ENCODE results near the gene NOS1AP. TPM values are rescaled to one million over a fixed set of nuclear protein-coding genes. Genes with fewer than 3 reads are reported as not detected.
"Not testable (repeated sequence)": the region's sequence is repeated elsewhere in the genome, so short reads cannot be mapped to it uniquely, and the experiment has no call there.

The NOS1AP gene
- total RNA-seq, 4 donors from 2014 or later, result 8.5 to 34.8 (median 14.1) TPM

DNA sequence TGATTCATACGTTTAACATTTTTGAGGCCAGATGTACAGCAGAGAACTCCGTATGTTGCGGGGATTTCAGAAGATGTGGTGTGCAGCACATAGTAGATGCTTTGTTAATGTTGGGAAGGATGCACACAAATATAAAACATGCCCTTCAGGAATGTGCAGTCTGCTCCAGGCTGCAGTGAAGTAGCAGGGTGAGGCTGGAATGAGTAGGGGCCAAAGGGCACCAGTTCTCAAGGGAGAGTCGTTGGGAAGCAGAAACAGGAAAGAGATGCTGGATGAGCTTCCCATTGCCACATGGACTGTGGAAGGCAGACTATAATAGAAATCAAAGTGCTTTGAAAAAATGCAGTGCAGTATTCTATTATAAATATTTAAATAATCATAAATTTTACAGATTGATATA, 126.9 kb downstream of the NOS1AP start:
- intact Hi-C loops (cut with DNase I; ENCODE audit: low total_unique reads), result no loop called here
- WGBS, 2 donors (ENCODE audit: low coverage in 1 of 2), result 17 to 63% methylated on average over 2 to 4 of the region's 4 CpGs

DNA sequence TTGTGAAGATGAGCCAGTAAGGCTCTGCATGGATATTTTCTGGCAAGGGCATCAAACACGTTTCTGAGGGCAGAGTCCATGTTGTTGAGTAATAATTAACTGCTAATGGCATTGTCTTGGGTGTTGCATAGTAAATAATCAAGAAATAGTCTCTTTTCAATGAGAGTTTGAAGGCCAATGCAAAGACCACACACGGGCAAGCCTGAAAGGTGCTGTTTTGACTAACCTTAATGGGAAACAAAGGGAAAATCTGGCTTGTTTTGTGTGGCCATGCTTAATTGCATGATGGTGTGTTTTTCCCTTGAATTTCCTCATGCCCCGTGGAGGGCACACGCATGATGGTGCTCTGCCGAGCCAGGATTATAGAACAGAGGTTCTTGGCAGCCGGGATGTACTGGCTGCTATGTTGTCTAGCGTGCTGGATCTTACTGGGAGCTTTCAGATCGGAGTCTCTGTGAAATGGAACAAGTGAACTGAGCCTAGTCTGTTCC, 127.6 kb downstream of the NOS1AP start:
- DNase-seq, result no peak
- 73 to 79% methylated on average over 6 to 8 of the region's 8 CpGs for WGBS, 2 donors (ENCODE audit: low coverage in 1 of 2)
- TF ChIP-seq POLR2AphosphoS5 (IDR thresholded peaks at IDR 0.05), result no peak
- no peak for TF ChIP-seq POLR2A (IDR thresholded peaks at IDR 0.05)
- TF ChIP-seq, protein P1, sequence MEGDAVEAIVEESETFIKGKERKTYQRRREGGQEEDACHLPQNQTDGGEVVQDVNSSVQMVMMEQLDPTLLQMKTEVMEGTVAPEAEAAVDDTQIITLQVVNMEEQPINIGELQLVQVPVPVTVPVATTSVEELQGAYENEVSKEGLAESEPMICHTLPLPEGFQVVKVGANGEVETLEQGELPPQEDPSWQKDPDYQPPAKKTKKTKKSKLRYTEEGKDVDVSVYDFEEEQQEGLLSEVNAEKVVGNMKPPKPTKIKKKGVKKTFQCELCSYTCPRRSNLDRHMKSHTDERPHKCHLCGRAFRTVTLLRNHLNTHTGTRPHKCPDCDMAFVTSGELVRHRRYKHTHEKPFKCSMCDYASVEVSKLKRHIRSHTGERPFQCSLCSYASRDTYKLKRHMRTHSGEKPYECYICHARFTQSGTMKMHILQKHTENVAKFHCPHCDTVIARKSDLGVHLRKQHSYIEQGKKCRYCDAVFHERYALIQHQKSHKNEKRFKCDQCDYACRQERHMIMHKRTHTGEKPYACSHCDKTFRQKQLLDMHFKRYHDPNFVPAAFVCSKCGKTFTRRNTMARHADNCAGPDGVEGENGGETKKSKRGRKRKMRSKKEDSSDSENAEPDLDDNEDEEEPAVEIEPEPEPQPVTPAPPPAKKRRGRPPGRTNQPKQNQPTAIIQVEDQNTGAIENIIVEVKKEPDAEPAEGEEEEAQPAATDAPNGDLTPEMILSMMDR (IDR thresholded peaks at IDR 0.05), result no peak
- no peak for TF ChIP-seq EP300 (IDR thresholded peaks at IDR 0.05; ENCODE audit: low read depth)
- Histone ChIP-seq H3K27ac (peak overlapping the region; percentile 15 to 60 (median 43)), H3K36me3 (no peaks in the 10 kb centered on the region), H3K4me1 (peaks cover 9 to 28% (median 23%) of the 10 kb centered on the region in 4 donors), H3K4me3 (no peak overlapping the region), H3K27me3 (no peaks in the 10 kb centered on the region), H3K9me3 (no peaks in the 10 kb centered on the region)
- intact Hi-C loops (cut with DNase I; ENCODE audit: low total_unique reads) (no loop called here), in situ Hi-C loops (cut with MboI; ENCODE audit: low pct_ligation_motif_present in 1 of 4, low pct_unique_long_range_greater_than_20kb in 1 of 4, low sequenced_read_pairs in 3 of 4) (no loop called here)

More for the DNA sequence above, 126.9 kb downstream of the NOS1AP start:
- TF ChIP-seq POLR2AphosphoS5 (IDR thresholded peaks at IDR 0.05) (peak in 2 of 3 donors; percentile 19 to 40), EP300 (IDR thresholded peaks at IDR 0.05; ENCODE audit: low read depth) (no peak)
- in situ Hi-C loops (cut with MboI; ENCODE audit: low pct_ligation_motif_present in 1 of 4, low pct_unique_long_range_greater_than_20kb in 1 of 4, low sequenced_read_pairs in 3 of 4), result no loop called here
- Histone ChIP-seq H3K4me3 (no peak overlapping the region), H3K36me3 (no peaks in the 10 kb centered on the region), H3K27me3 (no peaks in the 10 kb centered on the region), H3K27ac (peak overlapping the region; percentile 15 to 60 (median 43)), H3K4me1 (peaks cover 9 to 31% (median 23%) of the 10 kb centered on the region in 4 donors), H3K9me3 (no peaks in the 10 kb centered on the region)
- DNase-seq, result peak; percentile 64

DNA sequence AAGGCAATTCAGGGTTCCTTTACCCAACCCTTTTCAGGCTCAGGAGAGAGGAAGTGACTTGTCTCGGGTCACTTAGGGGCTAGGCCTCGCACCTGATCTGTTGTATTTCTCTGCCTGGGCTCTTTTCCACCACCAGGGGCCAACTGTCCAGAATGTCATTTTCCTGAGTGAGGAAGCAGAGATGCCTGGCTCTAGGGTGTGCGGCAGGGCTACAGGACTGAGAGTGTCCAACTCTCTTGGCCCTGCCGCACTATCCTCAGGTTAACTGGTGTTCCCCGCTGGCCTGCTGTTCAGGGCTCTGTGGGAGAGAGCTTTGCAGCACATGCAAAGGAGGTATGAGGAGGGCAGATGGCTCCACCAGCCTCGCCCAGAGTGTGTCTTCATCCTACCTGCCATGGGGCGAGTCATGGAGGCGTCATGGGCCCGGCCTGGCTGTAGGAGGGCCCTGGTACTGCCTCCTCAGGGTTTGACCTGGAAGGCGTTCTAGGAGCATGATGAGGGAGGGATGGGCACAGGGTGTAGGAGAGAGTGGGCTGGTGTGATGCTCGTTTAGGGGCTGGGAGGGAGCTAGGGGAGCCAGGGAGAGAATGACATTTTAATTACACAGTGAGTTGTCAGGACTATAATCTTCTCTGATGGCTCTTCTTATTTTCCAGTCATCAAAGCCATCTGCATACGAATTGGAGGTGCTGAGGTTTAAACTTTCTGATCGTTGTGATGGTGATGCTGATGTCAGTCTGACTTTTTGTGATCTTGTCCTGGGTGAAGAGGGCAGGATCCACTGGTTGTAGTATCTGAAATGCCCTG, 128.3 kb downstream of the NOS1AP start:
- peak overlapping the region in 3 of 4 donors; percentile 35 to 60 (median 51) for H3K27ac ChIP-seq

DNA sequence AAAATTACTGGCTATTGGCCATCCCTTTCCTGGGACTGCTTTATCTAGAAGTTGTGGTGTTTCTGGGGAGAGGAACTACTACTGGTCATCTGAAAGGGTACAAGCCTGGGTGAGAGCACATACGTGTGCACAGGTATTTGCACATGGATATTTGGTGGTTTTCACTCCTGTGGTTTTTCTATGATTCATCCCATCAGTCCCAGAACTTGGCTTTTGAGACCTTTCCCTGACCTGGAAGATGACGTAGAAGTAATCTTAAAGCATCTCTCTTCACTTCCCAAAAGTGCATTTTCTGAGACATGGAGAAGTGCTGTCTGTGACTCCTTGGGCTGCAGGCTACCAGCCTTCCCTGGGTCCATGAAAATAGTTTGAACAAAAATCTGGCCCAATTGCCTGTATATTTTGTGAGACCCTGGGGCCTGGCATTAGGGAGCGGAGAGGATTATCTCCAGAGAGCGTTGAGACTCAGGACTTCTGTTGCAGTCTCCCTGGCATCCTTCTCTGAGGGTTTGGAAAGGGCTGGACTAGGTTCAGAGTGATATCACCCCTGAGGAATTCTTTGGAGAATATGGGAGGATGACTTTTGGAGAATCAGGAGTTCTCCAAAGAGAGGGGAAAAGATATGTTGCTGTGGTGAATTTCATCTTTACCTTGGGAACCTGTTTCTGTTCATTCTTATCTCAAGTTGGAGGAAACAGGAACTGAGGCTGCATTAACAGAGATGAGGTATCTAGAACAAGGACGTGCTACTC, 130.8 kb downstream of the NOS1AP start:
- 75 to 76% methylated on average over 3 to 5 of the region's 5 CpGs for WGBS, 2 donors (ENCODE audit: low coverage in 1 of 2)

More for the DNA sequence above, 128.3 kb downstream of the NOS1AP start:
- intact Hi-C loops (cut with DNase I; ENCODE audit: low total_unique reads), result no loop called here
- no peak overlapping the region for H3K4me3 ChIP-seq
- no peaks in the 10 kb centered on the region for H3K36me3 ChIP-seq
- 57 to 82% methylated on average over 2 to 13 of the region's 13 CpGs for WGBS, 2 donors (ENCODE audit: low coverage in 1 of 2)
- no peaks in the 10 kb centered on the region for H3K27me3 ChIP-seq
- in situ Hi-C loops (cut with MboI; ENCODE audit: low pct_ligation_motif_present in 1 of 4, low pct_unique_long_range_greater_than_20kb in 1 of 4, low sequenced_read_pairs in 3 of 4), result no loop called here
- TF ChIP-seq, protein P1 (IDR thresholded peaks at IDR 0.05), result no peak
- TF ChIP-seq EP300 (IDR thresholded peaks at IDR 0.05; ENCODE audit: low read depth), result no peak
- TF ChIP-seq POLR2A (IDR thresholded peaks at IDR 0.05), result no peak
- no peak for TF ChIP-seq POLR2AphosphoS5 (IDR thresholded peaks at IDR 0.05)
- peaks cover 9 to 24% (median 19%) of the 10 kb centered on the region in 4 donors for H3K4me1 ChIP-seq
- H3K9me3 ChIP-seq, result no peaks in the 10 kb centered on the region
- DNase-seq, result no peak

DNA sequence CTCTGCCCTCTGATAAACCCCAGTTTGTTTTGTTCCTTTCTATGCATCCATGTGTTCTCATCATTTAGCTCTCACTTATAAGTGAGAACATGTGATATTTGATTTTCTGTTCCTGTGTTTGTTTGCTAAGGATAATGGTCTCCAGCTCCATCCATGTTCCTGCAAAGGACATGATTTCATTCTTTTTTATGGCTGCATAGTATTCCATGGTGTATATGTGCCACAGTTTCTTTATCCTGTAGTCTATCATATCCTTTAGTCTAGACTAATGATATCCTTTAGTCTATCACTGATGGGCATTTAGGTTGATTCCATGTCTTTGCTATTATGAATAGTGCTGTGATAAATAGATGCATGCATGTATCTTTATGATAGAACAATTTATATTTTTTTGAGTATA, 131.6 kb downstream of the NOS1AP start:
- H3K9me3 ChIP-seq; DNase-seq; H3K4me3 ChIP-seq; H3K27me3 ChIP-seq; H3K36me3 ChIP-seq; H3K27ac ChIP-seq; intact Hi-C loops (cut with DNase I; ENCODE audit: low total_unique reads); in situ Hi-C loops (cut with MboI; ENCODE audit: low pct_ligation_motif_present in 1 of 4, low pct_unique_long_range_greater_than_20kb in 1 of 4, low sequenced_read_pairs in 3 of 4): not testable (repeated sequence)
- peaks cover 9 to 20% (median 14%) of the 10 kb centered on the region in 4 donors for H3K4me1 ChIP-seq

More for the DNA sequence above, 130.8 kb downstream of the NOS1AP start:
- Histone ChIP-seq H3K4me3 (no peak overlapping the region), H3K27ac (no peak overlapping the region), H3K4me1 (peaks cover 9 to 20% (median 16%) of the 10 kb centered on the region in 4 donors), H3K27me3 (no peaks in the 10 kb centered on the region), H3K9me3 (no peaks in the 10 kb centered on the region), H3K36me3 (no peaks in the 10 kb centered on the region)
- no peak for DNase-seq
- intact Hi-C loops (cut with DNase I; ENCODE audit: low total_unique reads) (no loop called here), in situ Hi-C loops (cut with MboI; ENCODE audit: low pct_ligation_motif_present in 1 of 4, low pct_unique_long_range_greater_than_20kb in 1 of 4, low sequenced_read_pairs in 3 of 4) (no loop called here)
- TF ChIP-seq, protein P1 (IDR thresholded peaks at IDR 0.05), result no peak
- no peak for TF ChIP-seq POLR2AphosphoS5 (IDR thresholded peaks at IDR 0.05)
- no peak for TF ChIP-seq POLR2A (IDR thresholded peaks at IDR 0.05)
- no peak for TF ChIP-seq EP300 (IDR thresholded peaks at IDR 0.05; ENCODE audit: low read depth)

Data from transverse colon (tissue), 4 donors.